GM19023 (cell line): ENCODE data around the gene PBX4.
A peak's percentile ranks its signal among the peaks of the same experiment; 100 is the strongest.
"Not testable (repeated sequence)": the region's sequence is repeated elsewhere in the genome, so short reads cannot be mapped to it uniquely, and the experiment has no call there.

Experiments
- ATAC-seq: cut with Tn5 transposase; IDR thresholded peaks from one replicate; pipeline ENCODE4 v1.9.1; 2021; ENCODE audit warnings: mild to moderate bottlenecking, moderate library complexity; ENCODE audit not compliant: unreplicated experiment

PBX4 gene, protein sequence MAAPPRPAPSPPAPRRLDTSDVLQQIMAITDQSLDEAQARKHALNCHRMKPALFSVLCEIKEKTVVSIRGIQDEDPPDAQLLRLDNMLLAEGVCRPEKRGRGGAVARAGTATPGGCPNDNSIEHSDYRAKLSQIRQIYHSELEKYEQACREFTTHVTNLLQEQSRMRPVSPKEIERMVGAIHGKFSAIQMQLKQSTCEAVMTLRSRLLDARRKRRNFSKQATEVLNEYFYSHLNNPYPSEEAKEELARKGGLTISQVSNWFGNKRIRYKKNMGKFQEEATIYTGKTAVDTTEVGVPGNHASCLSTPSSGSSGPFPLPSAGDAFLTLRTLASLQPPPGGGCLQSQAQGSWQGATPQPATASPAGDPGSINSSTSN

DNA sequence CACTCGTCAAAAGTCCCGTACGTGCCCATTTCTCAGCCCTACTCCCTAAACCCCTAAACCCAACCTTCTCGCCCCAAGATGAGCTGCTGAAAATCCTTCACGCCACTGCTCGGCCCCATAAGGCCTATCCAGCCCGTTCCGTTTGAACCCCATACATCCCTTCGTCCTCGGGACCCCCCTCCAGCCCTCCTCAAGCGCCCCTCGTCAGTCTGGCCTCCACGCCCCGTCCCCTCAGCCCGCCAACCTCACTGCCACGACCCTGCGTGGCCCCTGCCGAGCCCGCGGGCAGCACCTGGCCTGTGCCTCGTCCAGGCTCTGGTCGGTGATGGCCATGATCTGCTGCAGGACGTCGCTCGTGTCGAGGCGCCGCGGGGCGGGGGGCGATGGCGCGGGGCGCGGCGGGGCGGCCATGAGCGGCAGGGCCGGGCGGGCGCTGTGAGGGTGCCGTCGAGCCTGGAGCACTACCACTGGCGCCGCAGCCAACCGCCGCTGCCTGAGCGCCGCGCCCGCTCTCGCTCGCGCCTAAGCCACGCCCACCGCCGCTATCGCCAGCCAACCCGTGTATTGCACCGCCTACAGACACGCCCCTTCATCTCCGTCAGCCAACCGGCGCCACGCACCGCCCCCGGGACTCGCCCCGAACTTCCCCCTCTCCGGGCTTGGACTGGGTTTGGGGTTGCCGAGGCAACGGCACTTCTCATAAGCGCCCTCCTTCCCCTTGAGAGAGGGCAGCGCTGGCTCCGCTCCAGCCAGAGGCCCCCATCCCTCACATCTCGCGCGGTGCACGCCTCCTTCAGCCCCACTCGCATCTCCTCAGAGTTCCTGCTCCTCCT, at the start of gene PBX4:
Gene PBX4 (minus strand): TSS at position 469 of the 833 bp plus-strand sequence. CDS start 58 bp downstream, at position 411.
- peak; percentile 98 for ATAC-seq

DNA sequence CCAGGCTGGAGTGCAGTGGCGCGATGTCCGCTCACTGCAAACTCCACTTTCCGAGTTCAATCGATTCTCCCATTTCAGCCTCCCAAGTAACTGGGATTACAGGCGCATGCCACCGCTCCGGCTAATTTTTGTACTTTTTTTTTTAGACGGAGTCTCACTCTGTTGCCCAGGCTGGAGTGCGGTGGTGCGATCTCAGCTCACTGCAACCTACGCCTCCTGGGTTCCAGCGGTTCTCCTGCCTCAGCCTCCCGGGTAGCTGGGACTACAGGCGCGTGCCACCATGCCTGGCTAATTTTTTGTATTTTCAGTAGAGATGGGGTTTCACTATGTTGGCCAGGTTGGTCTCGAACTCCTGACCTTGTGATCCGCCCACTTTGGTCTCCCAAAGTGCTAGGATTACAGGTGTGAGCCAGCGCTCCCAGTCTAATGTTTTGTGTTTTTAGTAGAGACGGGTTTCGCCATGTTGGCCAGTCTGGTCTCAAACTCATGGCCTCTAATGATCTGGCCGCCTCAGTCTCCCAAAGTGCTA, 47.0 kb upstream of the PBX4 start:
- ATAC-seq = not testable (repeated sequence)

DNA sequence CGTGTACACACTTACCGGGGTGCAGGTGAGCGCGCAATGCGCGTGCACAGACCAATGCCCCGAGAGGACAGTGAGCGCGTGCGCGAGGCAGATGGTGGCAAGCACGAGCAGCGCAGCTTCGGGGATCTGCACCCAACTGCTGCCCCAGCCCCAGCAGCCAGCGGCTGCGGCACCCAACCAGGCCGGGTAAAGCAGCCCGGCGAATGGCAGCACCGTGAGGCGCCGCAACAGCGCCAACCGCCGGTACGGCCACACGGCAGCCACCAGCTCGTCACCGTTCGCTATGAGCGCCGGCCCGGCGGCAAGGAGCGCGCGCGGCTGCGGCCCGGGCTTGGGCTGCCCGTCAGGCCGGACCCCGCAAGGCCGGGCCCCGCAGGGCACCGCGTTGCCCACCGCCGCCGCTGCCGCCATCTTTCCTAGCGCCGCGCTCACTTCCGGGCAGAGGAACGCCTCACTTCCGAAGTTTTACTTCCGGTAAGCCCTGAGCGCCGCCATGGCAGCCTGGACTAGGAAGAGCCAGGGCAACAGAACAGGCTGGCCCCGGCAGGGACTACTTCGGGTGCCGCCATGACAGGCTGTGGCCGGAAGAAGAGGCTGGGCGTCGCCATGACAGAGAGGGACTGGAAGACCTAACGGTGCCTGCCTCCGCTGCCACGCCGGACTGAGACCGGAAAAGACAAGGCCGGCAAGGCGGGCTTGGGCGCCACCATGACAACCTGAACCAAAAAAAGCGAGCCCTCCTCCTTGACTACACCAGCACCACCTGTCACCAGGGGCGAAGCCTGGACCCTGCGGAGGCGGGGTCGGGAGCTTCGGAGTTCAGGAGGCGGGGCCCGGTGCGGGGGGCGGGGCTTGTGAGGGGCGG, 45.0 kb upstream of the PBX4 start, which contains the start of gene ATP13A1:
Gene ATP13A1 (minus strand): TSS at position 421 of the 865 bp plus-strand sequence. CDS start 10 bp downstream, at position 411.
- ATAC-seq = peak; percentile 78

- ATAC-seq = no peak
Measured at GRCh38 chr19:19662871-19663255, 44.4 kb upstream of the PBX4 start.

DNA sequence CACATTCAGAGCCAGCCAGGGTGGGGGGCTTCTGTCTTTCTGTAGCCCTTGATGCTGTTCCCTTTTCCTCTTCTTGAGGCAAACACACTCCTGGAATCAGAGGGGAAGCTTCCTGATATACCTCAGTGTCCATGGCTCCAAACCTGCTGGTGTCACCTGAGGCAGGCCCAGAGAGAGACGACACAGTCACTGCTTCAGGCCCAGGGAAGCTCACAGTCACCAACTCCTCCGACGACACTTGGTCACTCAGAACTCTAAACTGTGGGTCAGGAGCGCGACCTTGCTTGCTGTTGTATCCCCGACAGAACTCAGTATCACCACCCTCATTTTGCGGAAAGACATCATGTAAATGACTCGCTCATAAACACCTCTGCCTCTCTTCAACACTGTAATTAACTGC, 43.9 kb upstream of the PBX4 start:
- no peak for ATAC-seq

DNA sequence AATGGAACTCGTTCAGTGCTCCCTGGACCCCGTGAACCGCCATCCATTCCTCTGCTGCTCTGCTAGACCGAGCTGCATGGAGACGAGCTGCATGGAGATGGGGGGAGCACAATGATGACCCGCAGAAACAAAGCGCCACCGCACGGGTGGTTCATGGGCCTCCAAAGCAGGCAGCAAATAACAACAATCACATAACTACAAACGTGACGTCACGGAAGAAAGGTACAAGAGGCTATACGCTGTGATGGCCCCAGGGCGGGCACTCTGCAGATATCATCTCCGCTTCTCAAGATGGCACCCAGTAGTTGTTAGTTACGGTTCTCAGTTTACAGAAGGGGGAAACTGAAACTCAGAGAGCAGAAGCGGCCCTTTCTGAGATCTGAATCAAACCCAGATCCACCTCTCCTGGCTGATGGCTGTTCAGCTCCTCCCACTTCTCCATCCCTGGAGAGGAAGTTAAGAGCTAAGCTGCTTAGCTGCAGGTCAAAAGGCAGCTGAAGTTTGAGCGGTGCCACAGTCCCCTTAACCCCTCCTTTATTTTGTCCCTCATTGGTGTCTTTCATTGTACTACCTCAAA, 43.3 kb upstream of the PBX4 start:
- ATAC-seq = no peak

DNA sequence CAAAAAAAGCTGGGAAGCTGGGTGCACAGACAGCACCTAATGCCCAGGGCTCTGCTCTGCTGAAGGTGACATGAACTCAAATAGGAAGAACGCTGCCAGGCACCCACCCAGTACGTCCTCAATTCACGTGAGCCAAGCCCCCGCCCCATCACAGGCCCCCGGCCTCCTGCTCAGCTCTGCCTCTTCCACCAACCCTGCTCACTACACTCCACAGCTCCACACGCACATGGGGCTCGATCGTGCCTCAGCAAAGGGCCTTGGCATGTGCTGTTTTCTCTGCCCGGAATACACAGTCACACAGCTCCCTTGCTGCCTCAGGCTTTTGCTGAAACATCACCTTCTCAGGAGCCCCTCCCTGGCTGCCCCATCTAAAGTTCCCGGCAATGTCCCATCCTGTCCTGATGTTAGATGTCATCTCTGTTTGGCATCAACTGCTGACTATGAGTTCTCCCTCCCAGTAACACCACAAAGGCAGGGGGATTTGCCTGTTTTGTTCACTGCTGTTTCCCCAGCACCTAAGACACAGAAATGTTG, 42.7 kb upstream of the PBX4 start:
- no peak for ATAC-seq

GRCh38 chr19:19659646-19660245, 41.3 kb upstream of the PBX4 start:
- ATAC-seq = no peak

DNA sequence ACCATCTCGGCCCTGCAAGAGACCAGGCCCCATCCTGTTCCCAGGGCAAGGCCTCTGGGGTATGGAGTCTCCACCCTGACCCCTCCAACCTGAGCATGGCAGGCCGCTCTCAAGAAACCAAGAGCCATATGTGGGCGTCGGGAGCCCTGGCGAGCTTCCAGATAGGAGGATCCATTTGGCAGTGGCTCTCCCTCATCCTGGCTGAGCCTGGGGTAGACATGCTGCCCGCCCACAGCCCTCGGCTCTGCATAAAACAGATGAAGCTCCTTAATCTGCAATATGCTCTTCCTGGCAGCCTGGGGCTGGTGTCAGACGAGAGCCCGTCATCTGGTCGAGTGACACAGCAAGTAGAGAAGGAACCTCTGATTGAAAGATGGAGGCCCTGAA, 38.9 kb upstream of the PBX4 start:
- no peak for ATAC-seq

GRCh38 chr19:19656451-19657396, 38.2 kb upstream of the PBX4 start:
- no peak for ATAC-seq

DNA sequence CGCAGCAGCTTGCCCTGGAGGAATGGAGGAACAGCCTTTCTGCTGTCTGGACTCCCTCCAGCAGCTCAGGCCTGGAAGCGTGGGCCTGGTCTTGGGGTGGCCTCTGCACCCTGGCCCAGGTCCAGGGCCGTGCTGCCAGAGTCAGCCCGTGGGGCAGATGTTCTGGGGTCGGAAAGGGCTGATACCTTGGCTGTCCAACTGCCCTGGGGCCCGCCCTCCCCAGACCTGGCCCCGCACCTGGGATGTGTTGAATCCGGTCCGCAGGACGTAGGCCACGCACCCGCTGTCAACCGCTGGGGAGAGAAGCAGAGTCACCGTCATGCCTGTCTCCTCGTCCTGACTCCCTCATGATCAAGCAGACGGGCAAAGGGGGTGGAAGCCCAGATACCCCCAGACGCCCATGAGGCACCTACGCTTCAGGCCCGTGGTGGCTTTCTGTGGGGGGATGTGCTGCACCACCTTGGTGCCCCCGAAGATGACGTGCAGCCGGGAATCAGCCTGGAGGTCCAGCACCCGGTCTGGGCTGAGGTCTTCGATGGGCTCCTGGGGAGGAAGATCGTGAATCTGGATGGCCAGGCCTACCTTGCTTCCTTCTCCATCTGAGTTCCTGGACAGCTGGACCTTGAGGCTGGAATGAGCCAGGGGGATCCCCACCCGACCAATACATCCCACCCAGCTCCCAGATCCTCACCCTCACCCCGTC, 37.3 kb upstream of the PBX4 start:
- no peak for ATAC-seq

GRCh38 chr19:19655051-19655594, 36.6 kb upstream of the PBX4 start:
- ATAC-seq = no peak

DNA sequence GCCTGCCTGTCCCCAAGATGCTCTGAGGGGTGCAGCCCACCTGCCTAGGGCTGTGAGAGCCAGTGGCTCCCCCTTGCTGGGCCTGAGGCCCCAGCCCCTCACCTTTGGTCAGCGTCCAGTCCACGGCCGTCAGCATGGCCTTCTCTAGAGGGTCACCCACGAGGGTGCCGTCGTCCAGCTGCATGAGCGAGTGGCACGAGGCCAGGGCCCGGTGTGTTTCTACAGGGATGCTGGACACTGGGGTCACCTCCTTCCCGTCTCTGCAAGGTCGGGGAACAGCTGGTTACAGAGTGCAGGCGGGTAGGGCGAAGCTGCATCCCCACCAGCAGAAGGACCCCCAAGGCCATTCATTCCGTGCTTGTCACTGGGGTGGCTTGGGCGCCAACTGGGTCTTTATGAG, 36.0 kb upstream of the PBX4 start:
- no peak for ATAC-seq

DNA sequence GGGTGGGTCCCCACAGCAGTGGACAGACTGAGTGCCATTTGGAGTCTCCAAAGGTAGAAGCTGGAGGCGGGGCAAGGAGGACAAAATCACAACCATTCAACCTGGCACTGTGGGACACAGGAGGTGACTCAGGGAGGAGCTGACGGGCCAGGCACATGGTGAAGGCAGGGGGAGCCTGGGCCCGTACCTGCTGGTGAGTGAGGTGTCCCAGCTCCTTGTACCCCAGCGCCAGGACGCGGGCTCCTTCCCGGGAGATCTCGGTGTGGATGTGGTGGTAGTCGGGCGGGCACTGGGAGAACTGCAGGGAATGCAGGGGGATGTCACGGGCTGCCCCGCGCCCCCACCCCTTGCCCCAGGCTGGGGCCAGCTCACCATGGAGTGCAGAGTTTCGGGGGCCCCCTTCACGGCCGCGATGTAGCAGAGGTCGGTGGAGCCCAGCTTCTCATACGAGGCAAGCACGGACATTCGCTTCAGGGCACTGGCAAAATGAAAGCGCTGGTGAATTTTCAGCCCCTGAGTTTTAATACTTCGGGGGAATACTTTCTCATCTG, 35.2 kb upstream of the PBX4 start:
- no peak for ATAC-seq

- ATAC-seq = no peak
Measured at GRCh38 chr19:19652482-19653295, 34.2 kb upstream of the PBX4 start.

DNA sequence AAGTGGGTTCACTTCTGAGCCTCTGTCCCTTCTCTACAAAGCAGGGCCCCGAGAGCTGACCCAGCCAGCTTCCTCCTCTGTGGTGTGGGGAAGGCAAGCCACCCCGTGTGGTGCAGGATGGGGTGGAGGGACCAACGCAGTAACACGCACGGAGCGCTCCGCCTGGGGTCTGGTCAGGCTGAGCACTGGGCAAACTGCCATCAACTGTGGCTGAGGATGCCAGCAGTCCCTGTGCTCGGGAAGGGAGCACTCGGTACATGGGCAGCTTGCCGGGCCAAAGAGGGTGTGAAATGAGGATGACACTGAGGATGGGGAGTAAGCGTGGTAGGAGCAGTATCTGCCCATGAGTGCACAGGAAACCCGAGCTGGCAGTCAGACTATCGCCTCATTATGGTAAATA, 32.6 kb upstream of the PBX4 start:
- no peak for ATAC-seq

GRCh38 chr19:19650331-19650730, 31.8 kb upstream of the PBX4 start:
- no peak for ATAC-seq
